Thoracic aorta (tissue), 2 donors: ENCODE measurements around the gene IL17B. TPM values are rescaled to one million over a fixed set of nuclear protein-coding genes. Genes with fewer than 3 reads are reported as not detected.

Source experiments
- ATAC-seq: fragments of 150-250 bp; one replicate; pipeline ENCODE4 v1.8.0; 2017; ENCODE audit warnings: low read depth; ENCODE audit not compliant: insufficient number of reproducible peaks, low FRiP score
- DNase-seq: peaks from one replicate; pipeline ENCODE4 v3.0.0-alpha.2; 2020; ENCODE audit warnings: low spot score
- H3K27ac ChIP-seq, 2 donors: fragments of 200-600 bp; sonication (generic); 1 replicate in 1 of 2; 2 replicates in 1 of 2; pipeline ENCODE4 v1.5.1; 2016; ENCODE audit warnings: mild to moderate bottlenecking in 2 of 2, moderate library complexity in 2 of 2
- H3K27me3 ChIP-seq: fragments of 200-600 bp; sonication (generic); replicated peaks from 2 replicates; pipeline ENCODE4 v1.6.0; 2016; ENCODE audit warnings: mild to moderate bottlenecking; ENCODE audit not compliant: insufficient read depth
- H3K36me3 ChIP-seq: fragments of 200-600 bp; sonication (generic); one replicate; pipeline ENCODE4 v1.5.1; 2016
- H3K4me1 ChIP-seq, 2 donors: fragments of 200-600 bp; sonication (generic); 1 replicate in 1 of 2; 2 replicates in 1 of 2; pipeline versions ENCODE4 v1.5.1 to v1.6.0; 2016; ENCODE audit warnings: low read depth in 2 of 2, mild to moderate bottlenecking in 1 of 2; ENCODE audit not compliant: control insufficient read depth in 1 of 2
- H3K4me3 ChIP-seq: fragments of 200-600 bp; sonication (generic); 2 replicates; pipeline ENCODE4 v1.5.1; 2016; ENCODE audit warnings: mild to moderate bottlenecking
- H3K9me3 ChIP-seq: fragments of 200-600 bp; sonication (generic); 2 replicates; pipeline ENCODE4 v1.5.1; 2016
- CTCF ChIP-seq: fragments of 200-600 bp; sonication (generic); IDR thresholded peaks from one replicate; pipeline ENCODE4 v1.5.1; 2019; ENCODE audit warnings: antibody characterized with exemption
- total RNA-seq, 2 donors: library from RNA; depleted of rRNA; stranded (reverse); fragments of >200 nt; gene quantifications; one replicate each; pipeline versions ENCODE4 v1.1.0 to v1.2.3, GENCODE V29; 2016

IL17B gene
- total RNA-seq, 2 donors from 2014 or later, result 1.9 to 7.1 TPM

- Histone ChIP-seq H3K4me3 (no peak overlapping the region), H3K27ac (no peak overlapping the region), H3K36me3 (no peaks in the 10 kb centered on the region), H3K4me1 (no peaks in the 10 kb centered on the region), H3K27me3 (no peaks in the 10 kb centered on the region), H3K9me3 (no peaks in the 10 kb centered on the region)
- no peak for DNase-seq
- ATAC-seq, result no peak
- no peak for TF ChIP-seq CTCF
These were observed 53.8 kb downstream of the IL17B start for GRCh38 chr5:149325166-149325735.

GRCh38 chr5:149324641-149325040, 54.5 kb downstream of the IL17B start:
- no peak for TF ChIP-seq CTCF
- Histone ChIP-seq H3K4me1 (no peaks in the 10 kb centered on the region), H3K4me3 (no peak overlapping the region), H3K27me3 (no peaks in the 10 kb centered on the region), H3K27ac (no peak overlapping the region), H3K9me3 (no peaks in the 10 kb centered on the region), H3K36me3 (no peaks in the 10 kb centered on the region)
- ATAC-seq (no peak), DNase-seq (no peak)

Other genes with a start within 250 kb of the IL17B start
- 10 to 100 TPM; 23.0 to 41.2 TPM for gene ABLIM3, start 237.8 kb downstream of the IL17B start, total RNA-seq
- 10 to 100 TPM in 1 of 2 donors, 1 to 10 TPM in 1; 6.8 to 10.4 TPM for gene AFAP1L1, start 107.4 kb downstream of the IL17B start, total RNA-seq
- gene GRPEL2, start 33.8 kb downstream of the IL17B start, total RNA-seq, result 1 to 10 TPM; 7.9 to 9.7 TPM
- 1 to 10 TPM; 7.3 to 7.8 TPM for gene PCYOX1L, start 21.2 kb downstream of the IL17B start, total RNA-seq
- gene CSNK1A1, start 172.1 kb upstream of the IL17B start, total RNA-seq, result 100 to 1,000 TPM; 222 to 262 TPM
- gene ARHGEF37, start 202.2 kb upstream of the IL17B start, total RNA-seq, result 10 to 100 TPM in 1 of 2 donors, 1 to 10 TPM in 1; 5.6 to 11.4 TPM